ENCODE results near the gene THSD4.
"Not testable (repeated sequence)": the region's sequence is repeated elsewhere in the genome, so short reads cannot be mapped to it uniquely, and the experiment has no call there.

THSD4 gene

GRCh38 chr15:71400294-71400693 lies 285.0 kb downstream of the THSD4 start:
- no peak overlapping the region for H2BK120ac ChIP-seq (ENCODE audit: low read depth, low read length)
- no peak overlapping the region for H4K91ac ChIP-seq (ENCODE audit: low read length)
- H3K27ac ChIP-seq (ENCODE audit: low read length, poor library complexity, severe bottlenecking): no peak overlapping the region
- no peak overlapping the region for H3K23ac ChIP-seq (ENCODE audit: low read length in 2 of 2)
- H3K18ac ChIP-seq (ENCODE audit: low read depth in 1 of 2, low read length in 2 of 2): no peak overlapping the region
- no peak overlapping the region for H3K14ac ChIP-seq (ENCODE audit: low read length in 2 of 2)
- H3K4ac ChIP-seq (ENCODE audit: low read depth in 1 of 2, low read length in 2 of 2): no peak overlapping the region
- H2BK15ac ChIP-seq (ENCODE audit: low read depth, poor library complexity, severe bottlenecking): no peak overlapping the region
- H4K8ac ChIP-seq (ENCODE audit: low read length): no peak overlapping the region
- 87% methylated on average over 3 of the region's 3 CpGs for WGBS
- H2BK12ac ChIP-seq (ENCODE audit: low read length in 2 of 2): no peak overlapping the region
- H3K4me1 ChIP-seq (ENCODE audit: control insufficient read depth, insufficient read depth, low read depth, low read length): peaks cover 4% of the 10 kb centered on the region
- H3K4me3 ChIP-seq (ENCODE audit: insufficient read depth in 1 of 2, low read depth in 1 of 2, low read length in 2 of 2): no peak overlapping the region
- no peak overlapping the region for H2AK5ac ChIP-seq (ENCODE audit: low read length, severe bottlenecking)
- peak overlapping the region; percentile 34 for H3K9ac ChIP-seq (ENCODE audit: low read length)
- DNase-seq: no peak
- H3K9me3 ChIP-seq (ENCODE audit: control insufficient read depth, low read length): no peaks in the 10 kb centered on the region
- no peaks in the 10 kb centered on the region for H3K36me3 ChIP-seq (ENCODE audit: control insufficient read depth in 1 of 2, insufficient read depth in 2 of 2, low read depth in 1 of 2, low read length in 2 of 2)
- no peak overlapping the region for H2AFZ ChIP-seq (ENCODE audit: low read depth, low read length)
- peaks cover 8% of the 10 kb centered on the region for H3K79me1 ChIP-seq (replicated peaks; ENCODE audit: low read length, poor library complexity, severe bottlenecking)
- H3K4me2 ChIP-seq (ENCODE audit: low read length, poor library complexity, severe bottlenecking): no peak overlapping the region
- no peak overlapping the region for H2BK5ac ChIP-seq (ENCODE audit: low read depth, low read length, poor library complexity, severe bottlenecking)
- no peaks in the 10 kb centered on the region for H3K27me3 ChIP-seq (ENCODE audit: control insufficient read depth in 1 of 2, insufficient read depth in 1 of 2, low read length in 2 of 2)

- not testable (repeated sequence) for H3K36me3 ChIP-seq (ENCODE audit: control insufficient read depth in 1 of 2, insufficient read depth in 2 of 2, low read depth in 1 of 2, low read length in 2 of 2); H2BK15ac ChIP-seq (ENCODE audit: low read depth, poor library complexity, severe bottlenecking); H3K4me1 ChIP-seq (ENCODE audit: control insufficient read depth, insufficient read depth, low read depth, low read length); H3K9me3 ChIP-seq (ENCODE audit: control insufficient read depth, low read length); H3K79me1 ChIP-seq (replicated peaks; ENCODE audit: low read length, poor library complexity, severe bottlenecking); H2BK5ac ChIP-seq (ENCODE audit: low read depth, low read length, poor library complexity, severe bottlenecking); H3K4ac ChIP-seq (ENCODE audit: low read depth in 1 of 2, low read length in 2 of 2); H2BK12ac ChIP-seq (ENCODE audit: low read length in 2 of 2); H4K91ac ChIP-seq (ENCODE audit: low read length); H3K14ac ChIP-seq (ENCODE audit: low read length in 2 of 2); H3K4me3 ChIP-seq (ENCODE audit: insufficient read depth in 1 of 2, low read depth in 1 of 2, low read length in 2 of 2); H2AK5ac ChIP-seq (ENCODE audit: low read length, severe bottlenecking); H2BK120ac ChIP-seq (ENCODE audit: low read depth, low read length); H3K27ac ChIP-seq (ENCODE audit: low read length, poor library complexity, severe bottlenecking); H3K18ac ChIP-seq (ENCODE audit: low read depth in 1 of 2, low read length in 2 of 2); H2AFZ ChIP-seq (ENCODE audit: low read depth, low read length); H3K9ac ChIP-seq (ENCODE audit: low read length); H3K4me2 ChIP-seq (ENCODE audit: low read length, poor library complexity, severe bottlenecking); H3K27me3 ChIP-seq (ENCODE audit: control insufficient read depth in 1 of 2, insufficient read depth in 1 of 2, low read length in 2 of 2); H3K23ac ChIP-seq (ENCODE audit: low read length in 2 of 2); DNase-seq; H4K8ac ChIP-seq (ENCODE audit: low read length)
- WGBS: 100% methylated on average over 1 of the region's 3 CpGs
These were observed 286.5 kb downstream of the THSD4 start for GRCh38 chr15:71401728-71402127.

DNA sequence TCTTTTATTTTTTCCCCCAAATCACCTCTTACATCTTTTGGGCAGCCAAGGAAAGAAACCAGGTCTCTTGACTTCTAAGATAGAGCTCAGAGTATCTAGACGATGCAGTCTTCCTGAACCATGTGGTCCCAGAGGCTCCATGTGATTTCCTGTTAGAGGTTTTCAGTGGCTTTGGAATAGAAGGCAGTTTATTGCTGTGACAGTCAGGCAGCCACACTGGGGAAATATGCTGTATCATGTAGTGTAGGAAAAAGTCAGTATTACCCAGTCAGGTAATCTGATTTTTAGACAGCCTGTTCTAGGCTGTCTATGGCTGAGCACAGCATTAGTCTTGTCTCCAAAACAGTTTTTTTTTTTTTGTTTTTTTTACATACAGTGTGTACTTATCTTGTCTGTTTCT lies 294.3 kb downstream of the THSD4 start:
- no peak overlapping the region for H3K18ac ChIP-seq (ENCODE audit: low read depth in 1 of 2, low read length in 2 of 2)
- no peak overlapping the region for H3K14ac ChIP-seq (ENCODE audit: low read length in 2 of 2)
- H2BK5ac ChIP-seq (ENCODE audit: low read depth, low read length, poor library complexity, severe bottlenecking): no peak overlapping the region
- H3K23ac ChIP-seq (ENCODE audit: low read length in 2 of 2): no peak overlapping the region
- H3K27me3 ChIP-seq (ENCODE audit: control insufficient read depth in 1 of 2, insufficient read depth in 1 of 2, low read length in 2 of 2): no peaks in the 10 kb centered on the region
- no peak overlapping the region for H3K4me2 ChIP-seq (ENCODE audit: low read length, poor library complexity, severe bottlenecking)
- no peak overlapping the region for H2AFZ ChIP-seq (ENCODE audit: low read depth, low read length)
- H3K4me1 ChIP-seq (ENCODE audit: control insufficient read depth, insufficient read depth, low read depth, low read length): peaks cover 3% of the 10 kb centered on the region
- H3K9ac ChIP-seq (ENCODE audit: low read length): no peak overlapping the region
- H4K91ac ChIP-seq (ENCODE audit: low read length): no peak overlapping the region
- no peaks in the 10 kb centered on the region for H3K36me3 ChIP-seq (ENCODE audit: control insufficient read depth in 1 of 2, insufficient read depth in 2 of 2, low read depth in 1 of 2, low read length in 2 of 2)
- H4K8ac ChIP-seq (ENCODE audit: low read length): no peak overlapping the region
- H2BK12ac ChIP-seq (ENCODE audit: low read length in 2 of 2): no peak overlapping the region
- WGBS: 22% methylated on average over 1 of the region's 1 CpG
- no peak overlapping the region for H3K27ac ChIP-seq (ENCODE audit: low read length, poor library complexity, severe bottlenecking)
- H3K4me3 ChIP-seq (ENCODE audit: insufficient read depth in 1 of 2, low read depth in 1 of 2, low read length in 2 of 2): no peak overlapping the region
- DNase-seq: no peak
- no peaks in the 10 kb centered on the region for H3K9me3 ChIP-seq (ENCODE audit: control insufficient read depth, low read length)
- H2BK15ac ChIP-seq (ENCODE audit: low read depth, poor library complexity, severe bottlenecking): no peak overlapping the region
- no peak overlapping the region for H2AK5ac ChIP-seq (ENCODE audit: low read length, severe bottlenecking)
- H2BK120ac ChIP-seq (ENCODE audit: low read depth, low read length): no peak overlapping the region
- no peak overlapping the region for H3K4ac ChIP-seq (ENCODE audit: low read depth in 1 of 2, low read length in 2 of 2)
- H3K79me1 ChIP-seq (replicated peaks; ENCODE audit: low read length, poor library complexity, severe bottlenecking): peaks cover 7% of the 10 kb centered on the region

- H3K27me3 ChIP-seq (ENCODE audit: control insufficient read depth in 1 of 2, insufficient read depth in 1 of 2, low read length in 2 of 2): no peaks in the 10 kb centered on the region
- 84% methylated on average over 5 of the region's 6 CpGs for WGBS
- peaks cover 7% of the 10 kb centered on the region for H3K79me1 ChIP-seq (replicated peaks; ENCODE audit: low read length, poor library complexity, severe bottlenecking)
- no peak overlapping the region for H3K9ac ChIP-seq (ENCODE audit: low read length)
- H3K14ac ChIP-seq (ENCODE audit: low read length in 2 of 2): no peak overlapping the region
- DNase-seq: no peak
- peak overlapping the region in 1 of 2 experiments; percentile 28 for H2BK12ac ChIP-seq (ENCODE audit: low read length in 2 of 2)
- no peak overlapping the region for H2AK5ac ChIP-seq (ENCODE audit: low read length, severe bottlenecking)
- H3K27ac ChIP-seq (ENCODE audit: low read length, poor library complexity, severe bottlenecking): no peak overlapping the region
- H3K18ac ChIP-seq (ENCODE audit: low read depth in 1 of 2, low read length in 2 of 2): peak overlapping the region; percentile 31 to 45
- peaks cover 3% of the 10 kb centered on the region for H3K4me1 ChIP-seq (ENCODE audit: control insufficient read depth, insufficient read depth, low read depth, low read length)
- no peak overlapping the region for H4K8ac ChIP-seq (ENCODE audit: low read length)
- no peak overlapping the region for H3K4ac ChIP-seq (ENCODE audit: low read depth in 1 of 2, low read length in 2 of 2)
- no peak overlapping the region for H3K4me3 ChIP-seq (ENCODE audit: insufficient read depth in 1 of 2, low read depth in 1 of 2, low read length in 2 of 2)
- no peak overlapping the region for H2BK15ac ChIP-seq (ENCODE audit: low read depth, poor library complexity, severe bottlenecking)
- no peak overlapping the region for H3K4me2 ChIP-seq (ENCODE audit: low read length, poor library complexity, severe bottlenecking)
- H4K91ac ChIP-seq (ENCODE audit: low read length): no peak overlapping the region
- no peaks in the 10 kb centered on the region for H3K36me3 ChIP-seq (ENCODE audit: control insufficient read depth in 1 of 2, insufficient read depth in 2 of 2, low read depth in 1 of 2, low read length in 2 of 2)
- H3K23ac ChIP-seq (ENCODE audit: low read length in 2 of 2): no peak overlapping the region
- no peak overlapping the region for H2BK120ac ChIP-seq (ENCODE audit: low read depth, low read length)
- H3K9me3 ChIP-seq (ENCODE audit: control insufficient read depth, low read length): no peaks in the 10 kb centered on the region
- no peak overlapping the region for H2BK5ac ChIP-seq (ENCODE audit: low read depth, low read length, poor library complexity, severe bottlenecking)
- no peak overlapping the region for H2AFZ ChIP-seq (ENCODE audit: low read depth, low read length)
These were observed 295.1 kb downstream of the THSD4 start for GRCh38 chr15:71410347-71410746.
